GM18870 (cell line): ENCODE results near the gene FAAP20.
A peak's percentile ranks its signal among the peaks of the same experiment; 100 is the strongest.

Source experiments
- ATAC-seq: cut with Tn5 transposase; IDR thresholded peaks from one replicate; pipeline ENCODE4 v1.9.1; 2021; ENCODE audit warnings: moderate library complexity; ENCODE audit not compliant: unreplicated experiment

Gene FAAP20

GRCh38 chr1:2212532-2213491, 18.2 kb upstream of the FAAP20 start:
- no peak for ATAC-seq

- no peak for ATAC-seq
Observed at GRCh38 chr1:2212274-2212531, 17.6 kb upstream of the FAAP20 start.

- ATAC-seq = no peak
Observed at GRCh38 chr1:2210786-2211185, 16.2 kb upstream of the FAAP20 start.

GRCh38 chr1:2210084-2210653, 15.6 kb upstream of the FAAP20 start:
- ATAC-seq = no peak

GRCh38 chr1:2209400-2210083, 15.0 kb upstream of the FAAP20 start:
- no peak for ATAC-seq

- no peak for ATAC-seq
Observed at GRCh38 chr1:2208309-2209239, 14.0 kb upstream of the FAAP20 start.

GRCh38 chr1:2206813-2207487, 12.4 kb upstream of the FAAP20 start:
- no peak for ATAC-seq

- no peak for ATAC-seq
Observed at GRCh38 chr1:2205191-2205952, 10.8 kb upstream of the FAAP20 start.

GRCh38 chr1:2204415-2205190, 10.0 kb upstream of the FAAP20 start:
- no peak for ATAC-seq

GRCh38 chr1:2203671-2204414, 9.3 kb upstream of the FAAP20 start:
- no peak for ATAC-seq

- ATAC-seq = no peak
Observed at GRCh38 chr1:2202843-2203601, 8.4 kb upstream of the FAAP20 start.

GRCh38 chr1:2202008-2202575, 7.5 kb upstream of the FAAP20 start:
- ATAC-seq = no peak

GRCh38 chr1:2201062-2201461, 6.5 kb upstream of the FAAP20 start:
- no peak for ATAC-seq

GRCh38 chr1:2200308-2200943, 5.9 kb upstream of the FAAP20 start:
- ATAC-seq = no peak

GRCh38 chr1:2199042-2199810, 4.7 kb upstream of the FAAP20 start:
- peak; percentile 38 for ATAC-seq

GRCh38 chr1:2198571-2198970, 4.0 kb upstream of the FAAP20 start:
- no peak for ATAC-seq
